Endodermal cell (in vitro differentiated cells): ENCODE measurements around the gene PIKFYVE. TPM values are rescaled to one million over a fixed set of nuclear protein-coding genes. Genes with fewer than 3 reads are reported as not detected.

ENCODE experiments used
- DNase-seq: peaks from one replicate; pipeline ENCODE4 v3.0.0-alpha.2; 2017
- H3K27ac ChIP-seq: 2 replicates; pipeline ENCODE4 v1.5.1; 2013; ENCODE audit warnings: mild to moderate bottlenecking, low read depth, low read length, moderate library complexity
- H3K27me3 ChIP-seq: 2 replicates; pipeline ENCODE4 v1.6.1; 2013; ENCODE audit warnings: mild to moderate bottlenecking, low read length, moderate library complexity; ENCODE audit not compliant: insufficient read depth, control insufficient read depth, poor library complexity, severe bottlenecking
- H3K36me3 ChIP-seq: 2 replicates; pipeline ENCODE4 v1.7.0; 2013; ENCODE audit warnings: mild to moderate bottlenecking, low read length, moderate library complexity; ENCODE audit not compliant: control insufficient read depth, insufficient read depth
- H3K4me1 ChIP-seq: one replicate; pipeline ENCODE4 v1.7.0; 2013; ENCODE audit warnings: low read length; ENCODE audit not compliant: control insufficient read depth, insufficient read depth
- H3K4me3 ChIP-seq: 2 replicates; pipeline ENCODE4 v1.5.1; 2013; ENCODE audit warnings: mild to moderate bottlenecking, low read length, moderate library complexity
- H3K9ac ChIP-seq: 2 replicates; pipeline ENCODE4 v1.6.1; 2013; ENCODE audit warnings: mild to moderate bottlenecking, low read length, moderate library complexity; ENCODE audit not compliant: poor library complexity, severe bottlenecking; ENCODE audit errors: extremely low read depth
- H3K9me3 ChIP-seq: 2 replicates; pipeline ENCODE4 v1.6.1; 2013; ENCODE audit warnings: mild to moderate bottlenecking, low read length, moderate library complexity; ENCODE audit not compliant: control insufficient read depth
- H3K27ac Mint-ChIP-seq: 2 replicates; pipeline ENCODE4 v1.8.0; 2020; ENCODE audit warnings: mixed read lengths
- H3K27me3 Mint-ChIP-seq: 2 replicates; pipeline ENCODE4 v1.8.0; 2021; ENCODE audit warnings: mild to moderate bottlenecking, mixed read lengths; ENCODE audit not compliant: insufficient read depth
- H3K36me3 Mint-ChIP-seq: 2 replicates; pipeline ENCODE4 v1.8.0; 2020; ENCODE audit warnings: low read depth, mixed read lengths
- H3K4me1 Mint-ChIP-seq: 2 replicates; pipeline ENCODE4 v1.8.0; 2020; ENCODE audit warnings: mixed read lengths
- H3K4me3 Mint-ChIP-seq: 2 replicates; pipeline ENCODE4 v1.8.0; 2020; ENCODE audit warnings: mild to moderate bottlenecking, moderate library complexity, mixed read lengths
- H3K9me3 Mint-ChIP-seq: 2 replicates; pipeline ENCODE4 v1.8.0; 2020; ENCODE audit warnings: mild to moderate bottlenecking, mixed read lengths
- WGBS, 2 experiments: methylation state at CpG; one replicate each; pipeline versions ENCODE4 v1.1.5 to v1.1.7; 2013; ENCODE audit warnings: missing lambda C conversion rate in 2 of 2, mixed read lengths in 1 of 2; ENCODE audit not compliant: insufficient coverage in 1 of 2, insufficient read length in 1 of 2; 5-methylcytosine and 5-hydroxymethylcytosine counted together
- total RNA-seq, 2 donors: library from RNA; stranded (reverse); fragmentation: NEBNext Ultra II Directional in 1 of 2; extraction: Animal tissue kit (Norgen Biotek cat#: 25700) in 1 of 2; gene quantifications; 2 replicates in 1 of 2; 3 replicates in 1 of 2; pipeline ENCODE4 v1.2.1, GENCODE V29; 2021
- TF ChIP-seq, protein P1 (sequence below): fragments of 200-600 bp; sonication (generic); conservative IDR thresholded peaks from 2 replicates; pipeline ENCODE4 v1.5.0; 2021; ENCODE audit warnings: antibody characterized with exemption, mild to moderate bottlenecking

Gene PIKFYVE
- total RNA-seq, 2 donors from 2014 or later: 34.9 to 41.2 TPM

DNA sequence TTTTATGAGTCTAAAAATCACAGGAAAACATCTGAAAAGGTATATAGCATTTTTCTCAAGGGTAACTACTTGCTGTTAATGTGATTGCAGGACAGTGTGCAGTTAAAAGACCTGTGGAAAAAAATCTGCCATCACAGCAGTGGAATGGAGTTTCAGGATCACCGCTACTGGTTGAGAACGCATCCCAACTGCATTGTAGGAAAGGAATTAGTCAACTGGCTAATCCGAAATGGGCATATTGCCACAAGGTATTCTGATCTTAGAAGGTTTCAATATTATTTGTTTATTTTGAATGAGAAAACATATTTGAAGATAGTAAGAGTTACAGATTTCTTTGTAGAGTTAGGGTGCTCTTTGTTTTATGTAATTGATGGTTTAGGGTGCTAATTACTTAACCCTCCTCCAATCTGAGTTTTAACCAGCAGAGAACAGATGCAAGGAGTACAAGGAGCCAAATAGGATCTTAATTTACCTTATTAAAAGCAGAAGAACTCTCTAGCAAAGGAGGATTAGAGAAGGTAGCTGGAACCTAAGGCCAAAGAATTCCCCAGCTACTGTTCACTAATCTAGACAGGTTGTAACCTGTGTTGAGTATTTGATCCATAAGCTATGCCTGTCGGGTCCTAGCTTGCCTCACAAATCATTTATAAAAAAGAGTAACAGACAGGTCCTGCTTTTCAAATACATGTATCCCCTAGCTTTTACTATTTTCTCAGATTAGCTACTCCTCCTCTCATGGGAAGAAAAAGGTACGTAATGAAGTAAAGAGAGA lies 35.0 kb downstream of the PIKFYVE start:
- Histone ChIP-seq H3K4me1 (no peaks in the 10 kb centered on the region), H3K9ac (no peak overlapping the region), H3K4me3 (no peak overlapping the region), H3K27me3 (peaks cover 31% of the 10 kb centered on the region), H3K27ac (no peak overlapping the region), H3K9me3 (no peaks in the 10 kb centered on the region), H3K36me3 (peaks cover 74% of the 10 kb centered on the region)
- H3K27ac Mint-ChIP-seq: no peak overlapping the region
- WGBS, 2 experiments: 91 to 97% methylated on average over 3 to 5 of the region's 5 CpGs
- peaks cover 64% of the 10 kb centered on the region for H3K36me3 Mint-ChIP-seq
- no peaks in the 10 kb centered on the region for H3K9me3 Mint-ChIP-seq
- H3K4me1 Mint-ChIP-seq: peaks cover 9% of the 10 kb centered on the region
- no peak for DNase-seq
- H3K4me3 Mint-ChIP-seq: no peak overlapping the region
- H3K27me3 Mint-ChIP-seq: peaks cover 19% of the 10 kb centered on the region
- TF ChIP-seq, protein P1, sequence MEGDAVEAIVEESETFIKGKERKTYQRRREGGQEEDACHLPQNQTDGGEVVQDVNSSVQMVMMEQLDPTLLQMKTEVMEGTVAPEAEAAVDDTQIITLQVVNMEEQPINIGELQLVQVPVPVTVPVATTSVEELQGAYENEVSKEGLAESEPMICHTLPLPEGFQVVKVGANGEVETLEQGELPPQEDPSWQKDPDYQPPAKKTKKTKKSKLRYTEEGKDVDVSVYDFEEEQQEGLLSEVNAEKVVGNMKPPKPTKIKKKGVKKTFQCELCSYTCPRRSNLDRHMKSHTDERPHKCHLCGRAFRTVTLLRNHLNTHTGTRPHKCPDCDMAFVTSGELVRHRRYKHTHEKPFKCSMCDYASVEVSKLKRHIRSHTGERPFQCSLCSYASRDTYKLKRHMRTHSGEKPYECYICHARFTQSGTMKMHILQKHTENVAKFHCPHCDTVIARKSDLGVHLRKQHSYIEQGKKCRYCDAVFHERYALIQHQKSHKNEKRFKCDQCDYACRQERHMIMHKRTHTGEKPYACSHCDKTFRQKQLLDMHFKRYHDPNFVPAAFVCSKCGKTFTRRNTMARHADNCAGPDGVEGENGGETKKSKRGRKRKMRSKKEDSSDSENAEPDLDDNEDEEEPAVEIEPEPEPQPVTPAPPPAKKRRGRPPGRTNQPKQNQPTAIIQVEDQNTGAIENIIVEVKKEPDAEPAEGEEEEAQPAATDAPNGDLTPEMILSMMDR: no peak

DNA sequence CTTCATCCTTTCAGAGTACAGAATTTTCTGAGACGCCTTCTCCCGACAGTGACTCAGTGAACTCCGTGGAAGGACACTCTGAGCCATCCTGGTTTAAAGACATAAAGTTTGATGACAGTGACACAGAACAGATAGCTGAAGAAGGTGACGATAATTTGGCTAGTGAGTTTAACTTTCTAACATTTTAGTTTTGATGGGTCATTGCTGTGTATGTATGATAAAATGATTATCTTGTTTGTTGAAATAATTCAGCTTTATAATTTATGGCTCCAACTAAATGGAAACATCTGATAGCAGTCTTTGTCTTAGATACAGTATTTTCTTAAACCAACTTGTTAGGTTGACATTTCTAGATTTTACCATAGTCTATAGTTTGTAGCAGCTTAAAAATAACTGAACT lies 38.1 kb downstream of the PIKFYVE start:
- WGBS, 2 experiments: 92 to 97% methylated on average over 4 of the region's 4 CpGs
- Mint-ChIP-seq H3K27me3 (peaks cover 7% of the 10 kb centered on the region), H3K9me3 (no peaks in the 10 kb centered on the region), H3K27ac (no peak overlapping the region), H3K4me3 (no peak overlapping the region), H3K4me1 (no peaks in the 10 kb centered on the region), H3K36me3 (peaks cover 72% of the 10 kb centered on the region)
- no peak overlapping the region for H3K27ac ChIP-seq
- DNase-seq: no peak
- no peaks in the 10 kb centered on the region for H3K9me3 ChIP-seq
- no peak overlapping the region for H3K4me3 ChIP-seq
- no peaks in the 10 kb centered on the region for H3K4me1 ChIP-seq
- TF ChIP-seq, protein P1: no peak
- H3K27me3 ChIP-seq: peaks cover 14% of the 10 kb centered on the region
- peaks cover 83% of the 10 kb centered on the region for H3K36me3 ChIP-seq
- no peak overlapping the region for H3K9ac ChIP-seq

DNA sequence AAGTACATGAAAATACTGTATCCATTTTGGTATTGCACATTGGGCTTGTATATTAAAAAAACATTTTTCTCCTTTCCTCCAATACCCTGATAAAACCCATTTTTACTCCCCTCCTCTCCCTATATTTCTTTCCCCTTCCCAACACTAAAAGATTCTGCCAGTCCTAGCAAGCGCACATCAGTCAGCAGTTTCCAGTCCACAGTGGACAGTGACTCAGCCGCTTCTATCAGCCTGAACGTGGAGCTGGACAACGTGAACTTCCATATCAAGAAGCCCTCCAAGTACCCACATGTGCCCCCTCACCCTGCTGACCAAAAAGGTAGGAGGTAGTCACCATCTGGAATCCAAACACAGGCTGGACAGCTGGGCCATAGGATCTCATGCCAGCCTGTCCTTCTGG lies 38.6 kb downstream of the PIKFYVE start:
- H3K36me3 Mint-ChIP-seq: peaks cover 72% of the 10 kb centered on the region
- 96% methylated on average over 4 of the region's 4 CpGs; no CpG with 5 or more reads in 1 of the 2 experiments for WGBS, 2 experiments
- DNase-seq: no peak
- no peaks in the 10 kb centered on the region for H3K9me3 ChIP-seq
- H3K4me1 ChIP-seq: no peaks in the 10 kb centered on the region
- H3K36me3 ChIP-seq: peaks cover 82% of the 10 kb centered on the region
- H3K9ac ChIP-seq: no peak overlapping the region
- H3K4me1 Mint-ChIP-seq: no peaks in the 10 kb centered on the region
- peaks cover 5% of the 10 kb centered on the region for H3K27me3 Mint-ChIP-seq
- TF ChIP-seq, protein P1: no peak
- no peak overlapping the region for H3K27ac Mint-ChIP-seq
- H3K27me3 ChIP-seq: peaks cover 8% of the 10 kb centered on the region
- H3K27ac ChIP-seq: no peak overlapping the region
- no peaks in the 10 kb centered on the region for H3K9me3 Mint-ChIP-seq
- H3K4me3 ChIP-seq: no peak overlapping the region
- H3K4me3 Mint-ChIP-seq: no peak overlapping the region
